Tibial nerve (tissue), 4 donors: ENCODE data around the gene DHRS9.

ENCODE experiments used
- EP300 ChIP-seq, 2 donors: sonication (generic); formaldehyde crosslinking; IDR thresholded peaks; one replicate each; pipeline ENCODE4 v1.6.1; 2017; ENCODE audit warnings: antibody characterized with exemption in 2 of 2, mild to moderate bottlenecking in 1 of 2
- POLR2A ChIP-seq, 2 donors: fragments of 450-650 bp; IDR thresholded peaks; one replicate each; pipeline ENCODE4 v1.6.1; 2017; ENCODE audit warnings: antibody characterized with exemption in 2 of 2, mild to moderate bottlenecking in 2 of 2, moderate library complexity in 2 of 2
- TF ChIP-seq, protein P1 (sequence below), 5 experiments: fragments of 200-600 bp in 3 of 5; fragments of 450-650 bp in 2 of 5; sonication (generic) in 3 of 5; IDR thresholded peaks; one replicate each; pipeline ENCODE4 v1.5.1; 2016 to 2019; ENCODE audit warnings: antibody characterized with exemption in 5 of 5, mild to moderate bottlenecking in 3 of 5, moderate library complexity in 2 of 5

DNA sequence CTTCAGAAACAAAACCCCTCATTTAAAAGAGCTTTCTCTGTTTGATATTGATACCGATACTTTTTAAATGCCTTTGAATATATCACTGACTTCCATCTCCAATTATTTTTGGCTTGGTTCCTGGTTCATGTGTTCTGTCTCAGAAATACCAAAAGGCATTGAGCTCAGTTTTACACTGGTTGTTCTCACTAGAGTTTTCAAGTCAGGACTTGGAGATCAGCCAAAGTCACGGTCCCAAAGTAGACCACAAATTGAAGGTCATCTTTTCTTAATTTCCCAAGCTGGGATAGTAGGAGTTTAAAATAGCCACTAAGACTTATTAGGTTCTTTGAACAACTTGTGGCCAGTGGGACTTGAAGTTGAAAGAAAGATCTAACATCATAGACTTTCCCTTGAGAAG lies 24.2 kb downstream of the DHRS9 start:
- TF ChIP-seq, protein P1, sequence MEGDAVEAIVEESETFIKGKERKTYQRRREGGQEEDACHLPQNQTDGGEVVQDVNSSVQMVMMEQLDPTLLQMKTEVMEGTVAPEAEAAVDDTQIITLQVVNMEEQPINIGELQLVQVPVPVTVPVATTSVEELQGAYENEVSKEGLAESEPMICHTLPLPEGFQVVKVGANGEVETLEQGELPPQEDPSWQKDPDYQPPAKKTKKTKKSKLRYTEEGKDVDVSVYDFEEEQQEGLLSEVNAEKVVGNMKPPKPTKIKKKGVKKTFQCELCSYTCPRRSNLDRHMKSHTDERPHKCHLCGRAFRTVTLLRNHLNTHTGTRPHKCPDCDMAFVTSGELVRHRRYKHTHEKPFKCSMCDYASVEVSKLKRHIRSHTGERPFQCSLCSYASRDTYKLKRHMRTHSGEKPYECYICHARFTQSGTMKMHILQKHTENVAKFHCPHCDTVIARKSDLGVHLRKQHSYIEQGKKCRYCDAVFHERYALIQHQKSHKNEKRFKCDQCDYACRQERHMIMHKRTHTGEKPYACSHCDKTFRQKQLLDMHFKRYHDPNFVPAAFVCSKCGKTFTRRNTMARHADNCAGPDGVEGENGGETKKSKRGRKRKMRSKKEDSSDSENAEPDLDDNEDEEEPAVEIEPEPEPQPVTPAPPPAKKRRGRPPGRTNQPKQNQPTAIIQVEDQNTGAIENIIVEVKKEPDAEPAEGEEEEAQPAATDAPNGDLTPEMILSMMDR (IDR thresholded peaks at IDR 0.05) = no peak
- TF ChIP-seq POLR2A (IDR thresholded peaks at IDR 0.05) (no peak), EP300 (IDR thresholded peaks at IDR 0.05) (no peak)
